ENCODE data around the gene BIRC2.
A peak's percentile ranks its signal among the peaks of the same experiment; 100 is the strongest.
"Not testable (repeated sequence)": the region's sequence is repeated elsewhere in the genome, so short reads cannot be mapped to it uniquely, and the experiment has no call there.

The BIRC2 gene

GRCh38 chr11:102317099-102317767, 29.8 kb upstream of the BIRC2 start, which contains the start of gene BIRC3:
Gene BIRC3 (plus strand): TSS chr11:102317484. CDS start chr11:102324510, 7,026 bp downstream.
- H3K27me3 Mint-ChIP-seq (ENCODE audit: low read depth): no peaks in the 10 kb centered on the region
- peaks cover 59% of the 10 kb centered on the region for H3K4me1 Mint-ChIP-seq (ENCODE audit: low read depth)
- peak within 1 kb of the TSS; percentile 99 for H3K27ac Mint-ChIP-seq
- peaks cover 41% of the 10 kb centered on the region for H3K36me3 Mint-ChIP-seq (ENCODE audit: low read depth)
- no peaks in the 10 kb centered on the region for H3K9me3 Mint-ChIP-seq
- peak within 1 kb of the TSS; percentile 87 for H3K4me3 Mint-ChIP-seq

GRCh38 chr11:102317768-102318103, 29.3 kb upstream of the BIRC2 start:
- peak overlapping the region; percentile 87 for H3K4me3 Mint-ChIP-seq
- H3K4me1 Mint-ChIP-seq (ENCODE audit: low read depth): peaks cover 58% of the 10 kb centered on the region
- no peaks in the 10 kb centered on the region for H3K9me3 Mint-ChIP-seq
- no peaks in the 10 kb centered on the region for H3K27me3 Mint-ChIP-seq (ENCODE audit: low read depth)
- peaks cover 45% of the 10 kb centered on the region for H3K36me3 Mint-ChIP-seq (ENCODE audit: low read depth)
- peak overlapping the region; percentile 99 for H3K27ac Mint-ChIP-seq

GRCh38 chr11:102318469-102318868, 28.5 kb upstream of the BIRC2 start:
- Mint-ChIP-seq H3K27ac (peak overlapping the region; percentile 99), H3K36me3 (ENCODE audit: low read depth) (peaks cover 48% of the 10 kb centered on the region), H3K4me3 (peak overlapping the region; percentile 87), H3K4me1 (ENCODE audit: low read depth) (peaks cover 54% of the 10 kb centered on the region), H3K27me3 (ENCODE audit: low read depth) (no peaks in the 10 kb centered on the region), H3K9me3 (no peaks in the 10 kb centered on the region)

GRCh38 chr11:102319544-102319943, 27.5 kb upstream of the BIRC2 start:
- Mint-ChIP-seq H3K36me3 (ENCODE audit: low read depth) (peaks cover 54% of the 10 kb centered on the region), H3K4me3 (peak overlapping the region; percentile 87), H3K4me1 (ENCODE audit: low read depth) (peaks cover 49% of the 10 kb centered on the region), H3K27me3 (ENCODE audit: low read depth) (no peaks in the 10 kb centered on the region), H3K27ac (peak overlapping the region; percentile 99), H3K9me3 (no peaks in the 10 kb centered on the region)

GRCh38 chr11:102320188-102320587, 26.8 kb upstream of the BIRC2 start:
- H3K36me3 Mint-ChIP-seq (ENCODE audit: low read depth): peaks cover 60% of the 10 kb centered on the region
- H3K4me3 Mint-ChIP-seq: peak overlapping the region; percentile 87
- H3K9me3 Mint-ChIP-seq: no peaks in the 10 kb centered on the region
- peak overlapping the region; percentile 99 for H3K27ac Mint-ChIP-seq
- peaks cover 49% of the 10 kb centered on the region for H3K4me1 Mint-ChIP-seq (ENCODE audit: low read depth)
- no peaks in the 10 kb centered on the region for H3K27me3 Mint-ChIP-seq (ENCODE audit: low read depth)

GRCh38 chr11:102320679-102321078, 26.3 kb upstream of the BIRC2 start:
- Mint-ChIP-seq H3K27me3 (ENCODE audit: low read depth) (no peaks in the 10 kb centered on the region), H3K9me3 (no peaks in the 10 kb centered on the region), H3K36me3 (ENCODE audit: low read depth) (peaks cover 60% of the 10 kb centered on the region), H3K4me3 (peak overlapping the region; percentile 87), H3K4me1 (ENCODE audit: low read depth) (peaks cover 46% of the 10 kb centered on the region), H3K27ac (peak overlapping the region; percentile 99)

GRCh38 chr11:102322560-102322959, 24.5 kb upstream of the BIRC2 start:
- Mint-ChIP-seq H3K4me3 (peak overlapping the region; percentile 79), H3K4me1 (ENCODE audit: low read depth) (peaks cover 34% of the 10 kb centered on the region), H3K9me3 (no peaks in the 10 kb centered on the region), H3K27me3 (ENCODE audit: low read depth) (no peaks in the 10 kb centered on the region), H3K27ac (peak overlapping the region; percentile 73), H3K36me3 (ENCODE audit: low read depth) (peaks cover 63% of the 10 kb centered on the region)

GRCh38 chr11:102323542-102324251, 23.3 kb upstream of the BIRC2 start:
- Mint-ChIP-seq H3K27me3 (ENCODE audit: low read depth) (no peaks in the 10 kb centered on the region), H3K9me3 (no peaks in the 10 kb centered on the region), H3K4me1 (ENCODE audit: low read depth) (peaks cover 32% of the 10 kb centered on the region), H3K36me3 (ENCODE audit: low read depth) (peaks cover 66% of the 10 kb centered on the region), H3K4me3 (no peak overlapping the region), H3K27ac (peak overlapping the region; percentile 52)

- Mint-ChIP-seq H3K9me3 (no peaks in the 10 kb centered on the region), H3K4me3 (no peak overlapping the region), H3K4me1 (ENCODE audit: low read depth) (peaks cover 32% of the 10 kb centered on the region), H3K27me3 (ENCODE audit: low read depth) (no peaks in the 10 kb centered on the region), H3K27ac (peak overlapping the region; percentile 59), H3K36me3 (ENCODE audit: low read depth) (peaks cover 67% of the 10 kb centered on the region)
Observed at GRCh38 chr11:102325088-102325487, 21.9 kb upstream of the BIRC2 start.

GRCh38 chr11:102328748-102329147, 18.3 kb upstream of the BIRC2 start:
- peaks cover 24% of the 10 kb centered on the region for H3K4me1 Mint-ChIP-seq (ENCODE audit: low read depth)
- H3K9me3 Mint-ChIP-seq: no peaks in the 10 kb centered on the region
- no peak overlapping the region for H3K4me3 Mint-ChIP-seq
- peaks cover 64% of the 10 kb centered on the region for H3K36me3 Mint-ChIP-seq (ENCODE audit: low read depth)
- H3K27ac Mint-ChIP-seq: no peak overlapping the region
- H3K27me3 Mint-ChIP-seq (ENCODE audit: low read depth): no peaks in the 10 kb centered on the region

GRCh38 chr11:102330231-102330630, 16.8 kb upstream of the BIRC2 start:
- no peaks in the 10 kb centered on the region for H3K9me3 Mint-ChIP-seq
- peaks cover 58% of the 10 kb centered on the region for H3K36me3 Mint-ChIP-seq (ENCODE audit: low read depth)
- no peak overlapping the region for H3K27ac Mint-ChIP-seq
- H3K27me3 Mint-ChIP-seq (ENCODE audit: low read depth): no peaks in the 10 kb centered on the region
- H3K4me1 Mint-ChIP-seq (ENCODE audit: low read depth): peaks cover 19% of the 10 kb centered on the region
- H3K4me3 Mint-ChIP-seq: no peak overlapping the region

- Mint-ChIP-seq H3K27me3 (ENCODE audit: low read depth) (no peaks in the 10 kb centered on the region), H3K9me3 (no peaks in the 10 kb centered on the region), H3K27ac (no peak overlapping the region), H3K36me3 (ENCODE audit: low read depth) (peaks cover 55% of the 10 kb centered on the region), H3K4me3 (no peak overlapping the region), H3K4me1 (ENCODE audit: low read depth) (peaks cover 19% of the 10 kb centered on the region)
Observed at GRCh38 chr11:102331341-102331740, 15.7 kb upstream of the BIRC2 start.

- no peak overlapping the region for H3K4me3 Mint-ChIP-seq
- H3K36me3 Mint-ChIP-seq (ENCODE audit: low read depth): peaks cover 53% of the 10 kb centered on the region
Observed at GRCh38 chr11:102332611-102332994, 14.4 kb upstream of the BIRC2 start.

GRCh38 chr11:102338479-102339010, 8.5 kb upstream of the BIRC2 start:
- no peaks in the 10 kb centered on the region for H3K9me3 Mint-ChIP-seq
- H3K4me3 Mint-ChIP-seq: no peak overlapping the region
- peaks cover 29% of the 10 kb centered on the region for H3K36me3 Mint-ChIP-seq (ENCODE audit: low read depth)
- H3K27me3 Mint-ChIP-seq (ENCODE audit: low read depth): no peaks in the 10 kb centered on the region
- peak overlapping the region; percentile 49 for H3K27ac Mint-ChIP-seq
- peaks cover 17% of the 10 kb centered on the region for H3K4me1 Mint-ChIP-seq (ENCODE audit: low read depth)

More at GRCh38 chr11:102332611-102332994, 14.4 kb upstream of the BIRC2 start:
- no peaks in the 10 kb centered on the region for H3K9me3 Mint-ChIP-seq
- H3K27me3 Mint-ChIP-seq (ENCODE audit: low read depth): no peaks in the 10 kb centered on the region
- H3K4me1 Mint-ChIP-seq (ENCODE audit: low read depth): peaks cover 19% of the 10 kb centered on the region
- no peak overlapping the region for H3K27ac Mint-ChIP-seq

- H3K27me3 Mint-ChIP-seq (ENCODE audit: low read depth); H3K9me3 Mint-ChIP-seq; H3K27ac Mint-ChIP-seq; H3K4me3 Mint-ChIP-seq: not testable (repeated sequence)
- Mint-ChIP-seq H3K36me3 (ENCODE audit: low read depth) (peaks cover 24% of the 10 kb centered on the region), H3K4me1 (ENCODE audit: low read depth) (peaks cover 27% of the 10 kb centered on the region)
Observed at GRCh38 chr11:102341311-102341710, 5.7 kb upstream of the BIRC2 start.
